PC-9 (cell line): ENCODE results near the gene SUCO. TPM values are rescaled to one million over a fixed set of nuclear protein-coding genes. Genes with fewer than 3 reads are reported as not detected.
"Not testable (repeated sequence)": the region's sequence is repeated elsewhere in the genome, so short reads cannot be mapped to it uniquely, and the experiment has no call there.

Source experiments
- BruUV-seq: library from RNA; stranded (reverse); fragments of 400-500 nt; replicated peaks from 2 replicates; lab custom pipeline; 2021; lab: Mats Ljungman, UMichigan
- CTCF ChIA-PET: fragments of 300-600 bp; sonication (Branson Sonifier 250); formaldehyde crosslinking; loops from one replicate; lab custom pipeline; 2022; ENCODE audit warnings: antibody characterized with exemption; lab: Charles Lee
- POLR2A ChIA-PET: fragments of 300-600 bp; sonication (Branson Sonifier 250); formaldehyde crosslinking; loops from one replicate; lab custom pipeline; 2022; ENCODE audit warnings: antibody characterized with exemption; ENCODE audit not compliant: unreplicated experiment; lab: Charles Lee
- DNase-seq, 2 experiments: peaks; one replicate each; pipeline versions ENCODE4 v3.0.0 to v3.0.0-alpha.2; 2015 to 2022; ENCODE audit warnings: mixed read lengths in 1 of 2
- H2AFZ ChIP-seq: fragments of 200-600 bp; sonication (generic); 2 replicates; pipeline ENCODE4 v1.8.1; 2017; ENCODE audit warnings: antibody characterized with exemption
- H3F3A ChIP-seq: fragments of 200-600 bp; sonication (generic); 2 replicates; pipeline ENCODE4 v1.8.1; 2017; ENCODE audit warnings: antibody characterized with exemption, mild to moderate bottlenecking, low read depth; ENCODE audit not compliant: insufficient read depth
- H3K27ac ChIP-seq: fragments of 200-600 bp; sonication (generic); 2 replicates; pipeline ENCODE4 v1.6.1; 2016; ENCODE audit warnings: mixed run types
- H3K27me3 ChIP-seq: fragments of 200-600 bp; sonication (generic); 2 replicates; pipeline ENCODE4 v1.6.1; 2016; ENCODE audit warnings: low read depth, mixed run types; ENCODE audit not compliant: insufficient read depth
- H3K36me3 ChIP-seq: fragments of 200-600 bp; sonication (generic); 2 replicates; pipeline ENCODE4 v1.6.1; 2016; ENCODE audit warnings: low read depth, mixed run types
- H3K4me1 ChIP-seq: fragments of 200-600 bp; sonication (generic); replicated peaks from 2 replicates; pipeline ENCODE4 v1.6.1; 2016; ENCODE audit warnings: mixed run types; ENCODE audit not compliant: insufficient read depth
- H3K4me2 ChIP-seq: fragments of 200-600 bp; sonication (generic); 2 replicates; pipeline ENCODE4 v1.6.1; 2017; ENCODE audit warnings: mixed run types
- H3K4me3 ChIP-seq: fragments of 200-600 bp; sonication (generic); 2 replicates; pipeline ENCODE4 v1.6.1; 2016; ENCODE audit warnings: mixed run types
- H3K79me2 ChIP-seq: fragments of 200-600 bp; sonication (generic); 2 replicates; pipeline ENCODE4 v1.6.1; 2017; ENCODE audit warnings: low read depth, mixed run types
- H3K9me2 ChIP-seq: fragments of 200-600 bp; sonication (generic); 2 replicates; pipeline ENCODE4 v1.8.1; 2017; ENCODE audit warnings: mild to moderate bottlenecking; ENCODE audit not compliant: insufficient read depth
- H3K9me3 ChIP-seq: fragments of 200-600 bp; sonication (generic); 2 replicates; pipeline ENCODE4 v1.8.1; 2016; ENCODE audit warnings: low read depth; ENCODE audit not compliant: insufficient read depth
- H4K20me1 ChIP-seq: fragments of 200-600 bp; sonication (generic); 2 replicates; pipeline ENCODE4 v1.8.1; 2017; ENCODE audit not compliant: insufficient read depth
- EZH2 ChIP-seq: fragments of 200-600 bp; sonication (generic); IDR thresholded peaks from 2 replicates; pipeline ENCODE4 v1.8.0; 2017; ENCODE audit warnings: antibody characterized with exemption, low read depth
- intact Hi-C: fragments of 100-400 bp; cut with micrococcal nuclease; formaldehyde crosslinking; loops from one replicate; pipeline ENCODE4 v1.10.0; 2022; ENCODE audit not compliant: unreplicated experiment
- total RNA-seq: library from RNA; stranded (reverse); gene quantifications from 2 replicates; pipeline ENCODE4 v1.2.3, GENCODE V29; 2021
- TF ChIP-seq, protein P1 (sequence below): fragments of 200-600 bp; sonication (generic); conservative IDR thresholded peaks from 2 replicates; pipeline ENCODE4 v1.6.1; 2017; ENCODE audit warnings: mixed run types, antibody characterized with exemption, mild to moderate bottlenecking, moderate library complexity

Gene SUCO
- total RNA-seq, 1 experiment from 2014 or later = 34.0 TPM

DNA sequence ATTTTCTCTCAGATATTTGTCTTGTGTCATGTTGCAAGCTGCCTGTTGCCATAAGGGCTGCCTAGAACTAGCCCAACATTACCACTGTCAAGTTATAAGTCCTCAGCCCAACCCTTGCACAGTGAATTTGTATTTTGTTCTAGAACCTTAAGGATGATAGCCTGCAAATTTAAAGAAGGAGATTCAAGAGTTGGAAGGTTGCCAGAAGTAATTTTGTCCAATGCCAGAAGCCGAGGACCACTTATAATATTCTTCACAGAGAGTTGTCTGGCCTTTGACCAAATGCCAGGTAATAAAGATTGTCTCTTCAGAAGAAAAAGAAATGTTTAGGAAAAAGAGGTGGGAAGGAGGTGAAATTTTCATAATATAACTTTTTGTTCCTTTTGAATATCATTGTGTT is 40.5 kb upstream of the SUCO start:
- Histone ChIP-seq H3K4me3 (no peak overlapping the region), H3F3A (peaks cover 6% of the 10 kb centered on the region; the same call in 1 of the 2 replicates), H3K9me2 (no peaks in the 10 kb centered on the region), H2AFZ (no peak overlapping the region), H3K27me3 (no peaks in the 10 kb centered on the region), H4K20me1 (no peaks in the 10 kb centered on the region), H3K79me2 (no peaks in the 10 kb centered on the region), H3K36me3 (no peaks in the 10 kb centered on the region), H3K4me2 (no peak overlapping the region), H3K9me3 (no peaks in the 10 kb centered on the region), H3K4me1 (peaks cover 8% of the 10 kb centered on the region), H3K27ac (no peak overlapping the region)
- no peak for DNase-seq
- BruUV-seq = no TSS peak
- TF ChIP-seq EZH2 = no peak
- CTCF ChIA-PET = no interaction called here
- intact Hi-C loops = no loop called here
- POLR2A ChIA-PET = interaction anchor here (0.6 kb wide), 1 partner anchor 1711 kb away, joined by 3 read pairs; no protein-coding TSS in a partner anchor

DNA sequence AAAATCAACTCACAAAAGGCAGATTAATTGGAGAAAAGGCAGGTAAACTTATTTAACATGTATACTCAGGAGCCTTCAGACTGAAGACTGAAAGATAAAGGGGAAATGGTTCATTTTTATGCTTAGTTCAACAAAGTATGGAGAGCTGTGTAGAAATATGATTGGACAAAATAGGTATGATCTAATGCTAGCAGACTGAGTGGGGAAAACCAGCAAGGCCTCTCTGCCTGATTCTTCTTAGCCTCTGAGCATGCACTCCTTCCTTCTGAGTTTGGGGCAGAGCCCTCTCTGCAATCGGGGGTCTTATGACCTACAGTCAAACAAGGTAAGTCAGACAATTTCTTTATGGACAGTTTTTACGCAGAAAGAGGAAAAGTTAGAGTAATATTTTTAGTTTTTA is 38.8 kb upstream of the SUCO start:
- H3K4me2 ChIP-seq = no peak overlapping the region
- no peaks in the 10 kb centered on the region for H4K20me1 ChIP-seq
- intact Hi-C loops = no loop called here
- TF ChIP-seq, protein P1, sequence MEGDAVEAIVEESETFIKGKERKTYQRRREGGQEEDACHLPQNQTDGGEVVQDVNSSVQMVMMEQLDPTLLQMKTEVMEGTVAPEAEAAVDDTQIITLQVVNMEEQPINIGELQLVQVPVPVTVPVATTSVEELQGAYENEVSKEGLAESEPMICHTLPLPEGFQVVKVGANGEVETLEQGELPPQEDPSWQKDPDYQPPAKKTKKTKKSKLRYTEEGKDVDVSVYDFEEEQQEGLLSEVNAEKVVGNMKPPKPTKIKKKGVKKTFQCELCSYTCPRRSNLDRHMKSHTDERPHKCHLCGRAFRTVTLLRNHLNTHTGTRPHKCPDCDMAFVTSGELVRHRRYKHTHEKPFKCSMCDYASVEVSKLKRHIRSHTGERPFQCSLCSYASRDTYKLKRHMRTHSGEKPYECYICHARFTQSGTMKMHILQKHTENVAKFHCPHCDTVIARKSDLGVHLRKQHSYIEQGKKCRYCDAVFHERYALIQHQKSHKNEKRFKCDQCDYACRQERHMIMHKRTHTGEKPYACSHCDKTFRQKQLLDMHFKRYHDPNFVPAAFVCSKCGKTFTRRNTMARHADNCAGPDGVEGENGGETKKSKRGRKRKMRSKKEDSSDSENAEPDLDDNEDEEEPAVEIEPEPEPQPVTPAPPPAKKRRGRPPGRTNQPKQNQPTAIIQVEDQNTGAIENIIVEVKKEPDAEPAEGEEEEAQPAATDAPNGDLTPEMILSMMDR = no peak
- no peak for TF ChIP-seq EZH2
- no peak overlapping the region for H3K4me3 ChIP-seq
- no peaks in the 10 kb centered on the region for H3K36me3 ChIP-seq
- H3K79me2 ChIP-seq = no peaks in the 10 kb centered on the region
- H3K27ac ChIP-seq = no peak overlapping the region
- BruUV-seq = no TSS peak
- ChIA-PET CTCF (no interaction called here), POLR2A (no interaction called here)
- H2AFZ ChIP-seq = no peak overlapping the region
- H3F3A ChIP-seq = peaks cover 10% of the 10 kb centered on the region
- H3K9me3 ChIP-seq = no peaks in the 10 kb centered on the region
- no peaks in the 10 kb centered on the region for H3K9me2 ChIP-seq
- no peaks in the 10 kb centered on the region for H3K27me3 ChIP-seq
- DNase-seq = no peak
- H3K4me1 ChIP-seq = peaks cover 19% of the 10 kb centered on the region

GRCh38 chr1:172496127-172496526 is 36.8 kb upstream of the SUCO start:
- BruUV-seq, H3K79me2 ChIP-seq, H3K4me3 ChIP-seq, H3K4me2 ChIP-seq, DNase-seq, H3K27ac ChIP-seq, H3K36me3 ChIP-seq, H3K9me3 ChIP-seq, CTCF ChIA-PET, H3K27me3 ChIP-seq, H3K9me2 ChIP-seq, intact Hi-C loops, H2AFZ ChIP-seq, H4K20me1 ChIP-seq: not testable (repeated sequence)
- peaks cover 26% of the 10 kb centered on the region for H3F3A ChIP-seq
- H3K4me1 ChIP-seq = peaks cover 35% of the 10 kb centered on the region
- POLR2A ChIA-PET = interaction anchor here (0.6 to 0.7 kb wide), 2 partner anchors 28 to 36 kb away, joined by 4 to 10 read pairs; no protein-coding TSS in a partner anchor

- no peak for DNase-seq
- Histone ChIP-seq H3F3A (peaks cover 26% of the 10 kb centered on the region), H3K36me3 (no peaks in the 10 kb centered on the region), H4K20me1 (no peaks in the 10 kb centered on the region), H3K9me2 (no peaks in the 10 kb centered on the region), H3K27ac (no peak overlapping the region), H3K4me2 (peak overlapping the region; percentile 17; the same call in 1 of the 2 replicates), H3K27me3 (no peaks in the 10 kb centered on the region), H3K79me2 (no peaks in the 10 kb centered on the region), H3K4me3 (no peak overlapping the region), H3K9me3 (no peaks in the 10 kb centered on the region), H2AFZ (no peak overlapping the region), H3K4me1 (peaks cover 35% of the 10 kb centered on the region)
- ChIA-PET CTCF (no interaction called here), POLR2A (interaction anchor here (0.6 to 1.2 kb wide), 3 partner anchors 29 to 106 kb away, joined by 9 to 10 read pairs (median 9); partner anchors contain the start of gene SUCO)
- BruUV-seq = no TSS peak
- no peak for TF ChIP-seq EZH2
- TF ChIP-seq, protein P1 = no peak
- intact Hi-C loops = loop anchor here (1.0 kb wide), 4 partner anchors 18 to 143 kb away; no protein-coding TSS in a partner anchor
Measured at GRCh38 chr1:172496678-172497077, 36.3 kb upstream of the SUCO start.
